Large intestine (tissue), 1 donor: ENCODE data around the gene MGAT4A. TPM values are rescaled to one million over a fixed set of nuclear protein-coding genes. Genes with fewer than 3 reads are reported as not detected.

Experiments used
- polyA plus RNA-seq: library from polyadenylated mRNA; unstranded; fragments of 120-200 nt; gene quantifications from one replicate; pipeline ENCODE4 v1.2.1, GENCODE V29; 2013

Gene MGAT4A
- polyA plus RNA-seq, 1 donor, result 37.5 TPM

Other genes starting within 250 kb of the MGAT4A start
- gene COA5, start 122.6 kb downstream of the MGAT4A start, polyA plus RNA-seq, result 56.9 TPM
- 57.4 TPM for gene UNC50, start 122.5 kb downstream of the MGAT4A start, polyA plus RNA-seq
- gene CRACDL, start 205.1 kb upstream of the MGAT4A start, polyA plus RNA-seq, result 3.0 TPM